Stimulated activated CD8-positive, alpha-beta memory T cell treated with anti-CD3 and anti-CD28 coated beads, Interleukin-7, amount 100 ng/mL, for 24 hours (primary cell): ENCODE data around the gene CXCL6.

Experiments used
- DNase-seq: peaks from one replicate; pipeline ENCODE4 v3.0.0-alpha.2; 2020; ENCODE audit warnings: low read depth

CXCL6 gene

DNA sequence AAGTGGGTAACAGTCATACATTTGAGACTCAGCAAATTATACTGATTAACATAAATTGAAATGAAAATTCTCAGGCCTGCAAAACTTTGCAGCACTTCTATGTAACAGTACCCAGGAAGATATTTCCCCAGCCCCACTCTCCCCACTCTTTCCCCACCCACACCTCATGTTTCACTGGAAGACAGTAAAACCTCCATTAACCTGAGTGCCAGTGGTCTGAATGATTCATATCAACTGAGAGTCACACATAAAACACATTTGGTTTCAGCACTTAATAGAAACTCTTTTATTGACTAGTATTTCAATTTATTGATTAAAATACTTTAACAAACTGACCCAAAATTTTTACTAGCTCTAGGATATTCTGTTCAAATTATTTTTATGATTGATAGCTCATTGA lies 6.9 kb downstream of the CXCL6 start:
- DNase-seq, result no peak

DNA sequence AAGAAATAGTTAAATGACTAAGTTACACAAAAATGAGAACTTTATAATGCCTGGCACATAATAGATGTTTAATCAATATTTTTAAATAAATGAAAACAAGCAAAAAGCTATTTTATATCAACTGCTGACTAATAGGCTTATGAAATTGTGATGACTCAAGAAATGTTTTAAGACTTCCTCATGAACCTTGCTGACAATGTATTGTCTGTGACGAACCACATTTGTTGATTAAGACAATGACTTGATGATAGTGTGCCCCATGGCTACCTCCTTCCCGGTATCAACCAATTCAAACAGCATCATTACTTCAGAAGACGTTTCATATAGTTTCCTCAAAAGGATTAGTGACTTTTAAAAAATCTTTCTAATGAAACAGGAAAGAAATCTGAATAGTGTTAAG lies 7.9 kb downstream of the CXCL6 start:
- no peak for DNase-seq

DNA sequence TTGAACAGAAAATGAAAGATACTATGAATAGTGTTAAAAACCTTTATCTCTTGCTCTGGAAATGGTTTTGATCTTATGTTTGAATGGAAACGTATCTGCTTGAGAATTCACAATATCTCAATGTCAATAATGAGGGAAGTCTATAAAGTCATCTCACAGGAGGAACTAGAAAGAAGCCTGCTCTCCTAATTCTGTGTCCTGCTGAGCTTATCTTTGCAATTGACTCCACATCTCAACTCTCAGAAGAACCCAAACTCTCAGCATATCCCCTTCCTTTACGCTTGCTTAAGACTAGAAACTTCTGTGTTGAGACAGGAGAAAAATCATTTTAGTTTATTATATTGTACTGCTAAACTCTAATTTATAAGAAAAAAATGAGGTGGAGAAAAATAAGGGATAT lies 8.3 kb downstream of the CXCL6 start:
- no peak for DNase-seq

DNA sequence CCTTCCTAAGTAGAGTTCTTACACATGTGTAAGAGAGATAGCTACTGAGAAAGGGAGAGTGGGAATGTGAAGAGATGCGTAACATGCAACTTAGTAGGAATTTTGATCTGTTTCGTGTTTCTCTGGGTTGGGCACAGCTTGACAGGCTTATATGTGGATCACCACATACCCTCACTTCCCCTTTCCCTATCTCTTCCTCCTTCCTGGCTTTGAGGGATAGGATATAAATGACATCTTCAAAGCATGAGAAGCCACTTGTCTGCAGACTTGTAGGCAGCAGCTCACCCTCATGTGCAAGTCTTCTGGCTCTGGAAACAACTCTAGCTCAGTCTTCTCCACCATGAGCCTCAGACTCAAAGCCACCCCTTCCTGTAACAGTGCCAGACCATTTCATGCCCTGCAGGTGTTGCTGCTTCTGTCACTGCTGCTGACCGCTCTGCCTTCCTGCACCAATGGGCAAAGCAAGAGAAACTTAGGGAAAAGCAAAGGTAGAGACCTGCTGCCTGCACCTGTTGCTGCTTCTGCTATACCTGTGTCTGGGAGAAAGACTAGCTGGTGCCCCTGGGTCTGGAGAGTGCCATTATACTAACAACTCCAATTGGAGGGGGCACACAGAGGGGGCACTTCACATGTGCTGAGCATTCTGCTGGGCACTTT lies 11.2 kb downstream of the CXCL6 start:
- DNase-seq, result no peak

DNA sequence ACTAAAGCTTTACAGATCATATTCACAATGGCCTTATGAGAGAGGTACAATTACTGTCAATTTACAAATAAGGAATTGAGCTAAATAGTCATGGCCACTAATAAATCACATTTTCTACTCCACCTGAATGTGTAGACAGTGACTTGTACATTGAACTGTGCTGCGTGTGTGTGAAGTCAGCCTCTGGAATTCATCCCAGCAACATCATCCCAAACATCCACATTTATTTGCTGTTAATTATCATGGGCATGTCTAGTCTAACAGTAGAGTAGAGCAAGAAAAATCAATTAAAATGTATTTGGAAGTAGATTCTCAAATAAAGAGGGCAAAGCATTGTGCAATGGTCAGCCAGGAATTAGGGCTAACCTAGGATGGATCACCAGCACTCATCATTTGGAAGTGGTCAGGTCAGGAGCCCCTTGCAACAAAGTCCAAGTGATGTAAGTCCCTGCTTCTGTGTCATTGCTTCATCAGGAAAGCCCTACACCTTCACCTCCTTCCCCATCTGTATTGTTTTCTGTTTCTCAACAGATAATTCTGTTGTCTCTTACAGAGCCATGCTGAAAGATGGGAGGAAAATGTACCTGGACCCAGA lies 11.8 kb downstream of the CXCL6 start:
- DNase-seq, result no peak

DNA sequence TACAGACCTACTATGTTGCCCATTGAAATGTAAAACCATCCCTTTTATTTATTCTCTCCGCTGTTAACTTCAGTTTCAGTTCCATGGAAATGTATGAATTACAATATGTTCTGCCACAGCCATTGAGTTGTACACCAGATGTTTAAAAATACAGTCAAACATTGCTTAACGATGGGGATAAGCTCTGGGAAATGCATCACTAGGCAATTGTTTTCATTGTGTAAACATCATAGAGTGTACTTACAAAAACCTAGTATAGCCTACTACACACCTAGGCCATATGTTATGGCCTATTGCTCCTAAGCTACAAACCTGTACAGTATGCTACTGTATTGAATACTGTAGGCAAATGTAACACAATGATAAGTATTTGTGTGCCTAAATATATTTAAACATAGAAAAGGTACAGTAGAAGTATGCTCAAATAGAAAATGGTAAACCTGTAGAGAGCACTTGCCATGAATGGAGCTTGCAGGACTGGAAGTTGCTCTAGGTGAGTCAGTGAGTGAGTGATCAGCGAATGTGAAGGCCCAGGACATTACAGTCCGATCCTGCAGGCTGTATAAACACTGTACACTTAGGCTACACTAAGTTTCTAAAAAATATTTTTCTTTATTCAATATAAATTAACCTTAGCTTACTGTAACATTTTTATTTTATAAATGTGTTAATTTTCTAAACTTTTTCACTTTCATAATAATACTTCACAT lies 13.9 kb downstream of the CXCL6 start:
- no peak for DNase-seq

DNA sequence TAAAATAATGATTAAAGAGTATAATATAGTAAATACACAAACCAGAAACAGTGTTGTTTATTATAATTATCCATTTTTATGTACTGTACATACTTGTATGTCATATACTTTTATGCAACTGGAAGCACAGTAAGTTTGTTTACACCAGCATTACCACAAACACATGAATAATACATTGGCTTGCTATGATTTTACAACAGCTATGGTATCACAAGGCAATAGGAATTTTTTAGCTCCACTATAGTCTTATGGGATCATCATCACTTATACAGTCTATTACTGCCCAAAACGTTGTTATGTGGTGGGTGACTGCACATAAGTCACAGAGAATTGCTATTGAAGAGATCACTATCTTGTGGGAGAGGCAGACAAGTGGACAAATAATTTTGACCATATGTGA lies 14.8 kb downstream of the CXCL6 start:
- DNase-seq, result no peak

DNA sequence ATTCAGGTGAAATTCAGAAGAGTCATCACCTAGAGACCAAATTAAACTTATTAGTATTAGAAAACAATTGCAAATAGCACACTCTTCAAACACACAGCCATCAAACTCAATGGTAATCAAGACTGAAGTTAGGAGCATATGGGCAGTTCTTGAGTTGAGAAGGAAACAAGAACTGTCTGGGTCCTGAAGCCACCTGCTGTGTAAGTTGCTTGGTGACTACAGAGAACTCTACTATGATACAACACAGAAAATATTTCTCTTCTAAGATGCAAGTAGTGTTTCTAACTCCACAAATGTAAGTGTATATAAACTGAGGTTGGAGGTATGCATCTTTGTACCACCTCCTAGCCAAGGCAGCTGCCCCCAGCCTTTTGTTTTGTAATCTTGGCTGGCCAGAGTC lies 16.3 kb downstream of the CXCL6 start:
- DNase-seq, result no peak

DNA sequence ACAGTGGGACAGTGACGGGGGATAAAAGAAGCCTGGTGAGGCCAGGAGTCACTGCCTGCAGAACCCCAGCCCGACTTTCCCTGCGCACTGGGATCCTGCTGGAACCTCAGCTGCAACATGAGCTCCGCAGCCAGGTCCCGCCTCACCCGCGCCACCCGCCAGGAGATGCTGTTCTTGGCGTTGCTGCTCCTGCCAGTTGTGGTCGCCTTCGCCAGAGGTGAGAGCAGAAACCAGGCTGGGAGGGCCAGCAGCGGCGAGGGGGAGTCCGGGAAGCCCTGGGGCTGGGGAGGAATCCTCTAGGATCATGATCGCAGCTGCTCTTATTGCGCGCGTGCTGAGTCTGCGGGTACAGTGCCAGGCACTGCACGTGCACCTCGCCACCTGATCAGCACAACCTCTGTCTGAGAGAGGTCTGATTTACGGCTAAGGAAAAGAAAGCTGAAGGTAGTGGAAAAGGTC lies 16.8 kb downstream of the CXCL6 start, which contains the start of gene PF4V1:
PF4V1 (plus strand) TSS at position 51 of the 459 bp plus-strand sequence; CDS start at position 118, 67 bp downstream.
- no peak for DNase-seq

DNA sequence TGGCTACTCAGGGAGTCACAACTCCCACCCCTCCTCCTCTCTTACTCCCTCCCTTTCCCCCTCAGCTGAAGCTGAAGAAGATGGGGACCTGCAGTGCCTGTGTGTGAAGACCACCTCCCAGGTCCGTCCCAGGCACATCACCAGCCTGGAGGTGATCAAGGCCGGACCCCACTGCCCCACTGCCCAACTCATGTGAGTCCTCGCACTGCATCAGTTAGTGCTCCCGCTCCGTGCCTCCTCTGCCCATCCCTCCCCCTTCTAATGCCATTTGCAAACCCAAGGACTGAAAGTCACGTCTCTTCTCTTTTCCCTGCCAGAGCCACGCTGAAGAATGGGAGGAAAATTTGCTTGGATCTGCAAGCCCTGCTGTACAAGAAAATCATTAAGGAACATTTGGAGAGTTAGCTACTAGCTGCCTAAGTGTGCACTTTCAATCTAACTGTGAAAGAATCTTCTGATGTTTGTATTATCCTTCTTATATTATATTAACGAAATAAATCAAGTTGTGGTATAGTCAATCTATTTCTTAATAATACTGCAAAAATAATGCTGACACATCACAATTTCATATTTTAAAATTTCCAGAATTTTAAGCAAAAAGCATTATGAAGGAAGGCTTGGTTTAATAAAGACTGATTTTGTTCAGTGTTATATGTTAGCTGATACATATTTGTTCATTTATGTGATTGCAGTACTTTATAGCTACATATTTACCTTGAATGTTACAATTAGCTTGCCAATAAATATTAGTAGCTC lies 17.4 kb downstream of the CXCL6 start:
- DNase-seq, result no peak

DNA sequence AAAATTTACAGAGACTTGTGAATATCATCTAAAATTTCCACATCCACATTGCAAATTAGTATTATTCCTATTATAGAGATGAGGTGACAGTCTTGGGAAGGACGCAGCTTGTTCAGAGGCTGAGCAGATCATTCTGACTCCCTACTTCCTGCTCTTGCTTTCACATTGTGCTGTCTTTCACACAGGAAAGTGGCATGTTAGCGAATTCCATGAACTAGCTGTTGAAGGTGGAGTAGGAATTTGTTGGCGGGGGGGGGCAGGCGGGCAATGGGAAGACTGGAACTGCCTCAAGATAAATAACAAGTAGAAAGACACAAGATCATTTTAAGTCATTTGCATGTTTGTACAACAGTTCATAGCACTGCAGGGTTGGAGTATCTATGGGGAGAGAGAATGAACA lies 18.9 kb downstream of the CXCL6 start:
- no peak for DNase-seq

DNA sequence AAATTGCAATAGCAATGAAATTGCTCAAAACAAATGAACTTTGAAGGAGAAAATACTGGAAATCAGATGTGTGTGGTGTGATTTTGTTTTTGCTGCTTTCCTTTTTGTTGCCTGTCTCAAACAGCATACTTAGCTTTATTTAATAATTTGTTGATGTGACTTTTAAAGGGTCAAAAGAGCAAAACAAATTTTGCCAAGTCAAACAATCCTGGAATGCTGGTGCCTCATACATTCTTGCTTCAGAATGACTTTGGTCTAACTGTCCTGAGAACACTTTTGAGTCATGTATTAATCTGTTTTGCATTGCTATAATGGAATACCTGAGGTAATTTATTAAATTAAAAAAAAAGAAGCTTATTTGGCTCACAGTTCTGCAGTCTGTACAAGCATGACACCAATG lies 20.0 kb downstream of the CXCL6 start:
- no peak for DNase-seq

DNA sequence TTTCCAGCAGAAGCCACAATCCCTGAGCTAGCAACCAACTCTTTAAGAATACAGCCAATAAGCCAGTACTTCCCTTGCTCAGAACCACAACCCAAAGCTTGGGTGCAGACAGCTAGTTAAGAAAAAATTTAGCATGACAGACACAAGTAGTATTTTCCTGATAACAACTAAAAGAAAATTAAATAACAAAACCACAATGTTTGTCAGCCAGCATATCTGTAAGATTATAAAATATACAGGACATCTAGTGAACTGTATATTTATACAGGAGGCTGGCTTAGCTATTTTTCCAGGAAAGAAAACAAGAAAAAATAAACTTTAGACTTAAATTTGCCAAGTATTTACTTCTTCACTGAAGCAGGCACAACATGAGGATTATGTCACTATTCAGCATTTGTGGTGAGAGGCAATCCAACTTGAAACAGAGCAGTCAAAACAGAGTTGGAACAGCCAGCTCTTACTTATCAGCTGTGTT lies 23.2 kb downstream of the CXCL6 start:
- no peak for DNase-seq

DNA sequence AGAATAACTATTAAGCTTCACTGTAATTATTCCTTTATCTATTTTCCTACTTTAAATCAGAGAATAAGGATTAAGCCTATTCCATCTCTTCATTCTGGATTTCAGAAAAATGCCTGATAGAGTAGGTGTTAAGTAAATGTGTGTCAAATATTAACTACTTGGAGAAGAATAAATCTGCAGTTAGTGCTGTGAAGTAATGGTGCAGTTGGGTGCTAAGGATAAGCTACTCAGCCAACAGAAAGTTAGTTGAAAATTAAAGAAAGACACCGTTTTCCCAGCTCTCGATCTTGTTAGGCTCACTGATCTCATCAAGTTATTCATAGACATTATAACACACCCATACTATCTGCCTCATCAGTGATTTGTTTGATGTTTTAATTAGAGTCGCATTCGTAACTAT lies 23.7 kb downstream of the CXCL6 start:
- DNase-seq, result no peak

DNA sequence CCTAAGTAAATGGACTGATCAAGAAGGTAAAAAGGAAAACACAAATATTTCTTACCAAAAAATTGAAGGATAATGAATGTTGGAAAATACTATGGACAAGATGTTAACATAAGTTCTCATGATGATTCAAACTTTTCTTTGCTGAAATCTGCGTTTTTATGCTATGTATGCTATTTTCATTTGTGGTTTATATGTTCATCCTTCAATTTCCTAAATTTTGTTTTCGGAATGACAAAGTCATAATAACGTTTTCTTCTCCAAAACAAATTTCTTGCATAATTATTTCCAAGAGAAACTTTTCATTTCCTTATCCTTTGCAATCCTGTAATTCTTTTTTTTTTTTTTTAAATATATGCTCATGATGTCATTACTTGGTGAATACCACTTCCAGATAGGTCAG lies 24.4 kb downstream of the CXCL6 start:
- no peak for DNase-seq

DNA sequence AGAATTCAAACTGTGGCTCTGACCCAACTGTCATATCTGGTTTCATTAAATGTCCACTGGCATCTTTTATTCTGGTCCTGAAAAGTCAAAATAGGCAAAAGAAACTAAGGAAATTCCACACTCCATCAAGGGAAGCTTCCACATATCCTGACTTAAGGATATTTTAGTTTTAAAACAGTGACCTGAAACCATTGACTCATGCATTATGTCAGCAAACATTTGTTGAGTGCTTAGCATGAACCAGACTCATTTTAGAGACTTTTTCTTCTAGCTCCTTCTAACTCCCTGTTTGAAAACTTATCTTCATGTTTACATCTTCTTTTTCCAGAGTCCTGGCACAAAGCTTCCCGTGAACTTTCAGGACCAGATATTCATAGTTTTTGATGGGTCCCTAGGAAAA lies 25.8 kb downstream of the CXCL6 start:
- DNase-seq, result no peak

DNA sequence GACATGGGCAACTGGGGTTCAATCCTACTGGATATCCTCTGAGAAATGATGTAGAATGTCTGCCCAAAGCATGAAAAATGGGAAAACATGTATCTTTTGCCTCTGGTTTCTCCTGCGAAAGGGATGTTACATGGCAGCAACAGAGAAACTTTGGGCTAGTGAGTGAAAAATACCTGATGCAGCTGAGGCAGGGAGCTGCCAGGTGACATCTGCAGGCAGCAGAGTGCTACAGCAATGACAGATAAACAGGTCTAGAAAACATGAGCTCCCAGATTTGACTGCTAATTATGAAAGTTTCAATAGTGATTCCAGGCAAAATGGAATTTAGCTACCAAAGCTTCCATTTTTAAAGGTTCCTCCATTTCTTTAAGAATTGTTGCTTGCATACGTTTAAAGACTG lies 27.9 kb downstream of the CXCL6 start:
- DNase-seq, result no peak

DNA sequence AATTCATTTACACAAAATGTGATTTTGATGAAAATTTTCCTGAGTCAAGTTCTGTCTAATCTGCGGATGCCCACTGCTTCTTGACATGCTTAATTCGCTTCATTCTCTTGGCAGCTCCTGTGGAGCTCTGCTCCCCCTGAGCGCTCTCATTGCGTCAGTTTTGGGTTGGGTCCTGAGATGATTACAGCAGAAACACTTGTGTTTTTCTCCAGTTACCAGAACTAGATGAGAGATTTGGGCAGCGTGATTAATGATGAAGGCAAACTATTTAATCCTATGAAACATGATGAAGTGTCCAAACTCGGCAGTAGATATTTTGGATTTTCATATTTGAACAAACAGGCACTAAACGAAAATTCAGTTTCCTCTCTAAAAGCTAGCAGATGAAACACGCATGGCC lies 28.5 kb downstream of the CXCL6 start:
- DNase-seq, result no peak

DNA sequence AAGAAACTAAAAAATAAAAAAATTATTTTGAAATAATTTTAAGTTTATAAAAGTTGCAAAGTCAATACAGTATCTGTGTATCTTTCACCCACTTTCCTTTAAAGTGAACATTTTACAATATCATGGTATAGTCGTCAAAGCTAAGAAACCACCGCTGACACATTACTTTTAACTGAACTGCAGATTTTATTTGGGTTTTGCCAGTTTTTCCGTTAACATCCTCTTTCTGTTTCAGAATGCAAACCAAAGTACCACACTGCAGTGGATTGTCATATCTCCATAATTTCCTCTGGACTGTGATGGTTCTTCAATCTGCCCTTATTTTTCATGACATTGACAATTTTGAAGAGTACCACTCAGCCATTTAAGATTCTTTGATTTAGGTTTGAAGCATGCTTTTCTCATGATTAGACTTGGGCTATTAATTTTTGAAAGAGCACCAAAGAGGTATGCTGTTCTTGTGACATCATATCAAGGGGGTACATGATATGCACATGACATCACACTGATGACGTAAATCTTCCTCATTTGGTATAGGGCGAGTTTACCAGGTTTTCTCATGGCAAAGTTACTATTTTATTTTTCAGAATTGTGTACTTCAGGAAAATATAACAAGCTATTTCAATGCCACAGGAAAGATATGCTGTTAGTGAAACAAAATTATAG lies 29.1 kb downstream of the CXCL6 start:
- DNase-seq, result no peak

DNA sequence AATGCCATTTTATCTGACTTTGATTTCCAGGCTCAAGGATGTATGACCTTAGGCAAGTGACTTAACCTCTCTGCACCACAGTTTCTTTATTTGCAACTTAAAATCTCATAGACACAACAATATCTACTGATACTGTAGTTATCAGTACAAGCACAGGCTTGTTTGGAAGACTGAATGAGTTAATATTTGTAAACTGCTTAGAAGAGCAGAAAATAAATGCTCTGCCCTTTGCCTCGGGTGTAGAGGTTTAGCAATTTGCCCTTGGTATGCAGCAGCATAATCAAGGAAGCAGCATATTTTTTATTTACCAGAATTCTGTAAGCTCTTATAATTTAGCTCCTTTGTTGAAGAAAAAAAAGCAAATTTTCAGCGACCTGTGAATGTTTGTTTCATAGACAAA lies 29.8 kb downstream of the CXCL6 start:
- DNase-seq, result no peak

DNA sequence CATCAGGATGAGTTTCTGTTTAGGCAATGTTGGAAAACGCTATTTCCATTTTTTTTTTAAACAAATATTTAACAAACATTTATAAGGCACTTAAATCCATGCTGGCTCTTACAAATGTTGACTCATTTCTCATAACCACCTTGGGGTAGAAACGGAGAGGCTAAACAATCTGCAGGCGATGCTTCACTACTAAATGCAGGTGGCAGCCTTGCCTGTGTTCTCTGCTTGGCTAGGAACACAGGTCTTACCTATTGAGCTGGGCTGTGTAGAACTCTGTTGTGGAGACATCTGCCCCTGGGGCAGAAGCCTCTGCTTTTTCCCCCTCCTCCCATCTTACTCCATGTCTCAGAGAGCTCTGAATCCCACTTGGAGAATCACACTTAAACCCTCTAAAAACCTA lies 31.3 kb downstream of the CXCL6 start:
- no peak for DNase-seq
